Stimulated activated CD8-positive, alpha-beta memory T cell treated with anti-CD3 and anti-CD28 coated beads, Interleukin-12 subunit alpha, Interleukin-12 subunit beta, amount 100 ng/mL, for 24 hours (primary cell): Measurements from ENCODE around the gene GJC1.
"Not testable (repeated sequence)": the region's sequence is repeated elsewhere in the genome, so short reads cannot be mapped to it uniquely, and the experiment has no call there.

Experiments
- DNase-seq: peaks from one replicate; pipeline ENCODE4 v3.0.0-alpha.2; 2020; ENCODE audit errors: extremely low read depth

Gene GJC1

DNA sequence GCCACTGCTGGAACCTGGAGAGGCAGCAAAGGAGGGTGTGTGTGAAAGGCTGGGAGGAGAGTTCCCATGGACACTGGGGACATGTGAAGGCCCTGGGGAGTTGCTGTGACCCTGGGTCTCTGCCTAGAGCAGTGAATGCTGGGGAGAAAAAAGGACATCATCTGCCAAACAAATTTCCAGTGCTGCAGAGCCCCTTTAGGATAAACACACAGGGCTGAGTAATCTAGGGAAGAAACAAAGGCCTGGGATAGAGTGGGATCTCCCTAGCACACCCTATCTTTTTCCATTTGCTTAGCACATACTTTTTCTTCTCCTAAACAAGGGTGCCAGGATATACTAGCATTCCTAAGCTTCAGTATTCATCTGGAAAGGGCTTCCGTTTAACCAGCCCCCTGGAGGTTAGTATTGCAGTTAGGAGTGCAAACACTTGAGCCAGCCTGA, 14.3 kb upstream of the GJC1 start:
- DNase-seq = no peak

GRCh38 chr17:44842748-44843147, 12.7 kb upstream of the GJC1 start:
- no peak for DNase-seq

GRCh38 chr17:44840936-44841335, 10.8 kb upstream of the GJC1 start:
- no peak for DNase-seq

GRCh38 chr17:44840274-44840673, 10.2 kb upstream of the GJC1 start:
- DNase-seq = no peak

DNA sequence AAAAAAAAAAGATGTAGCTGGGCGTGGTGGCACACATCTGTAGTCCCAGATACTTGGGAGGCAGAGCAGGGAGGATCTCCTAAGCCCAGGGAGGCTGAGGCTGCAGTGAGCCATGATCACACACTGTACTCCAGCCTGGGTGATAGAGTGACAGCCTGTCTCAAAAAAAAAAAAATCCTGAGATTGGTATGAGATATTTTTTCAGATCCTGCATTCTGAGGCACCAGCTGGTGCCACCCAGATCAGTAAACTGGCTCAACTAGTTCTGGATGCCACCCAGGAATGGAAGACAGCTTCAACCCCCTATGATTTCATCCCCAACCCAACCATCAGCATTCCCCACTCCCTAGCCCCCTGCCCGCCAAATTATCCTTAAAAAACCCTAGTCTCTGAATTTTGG, 7.1 kb upstream of the GJC1 start:
- DNase-seq = no peak

DNA sequence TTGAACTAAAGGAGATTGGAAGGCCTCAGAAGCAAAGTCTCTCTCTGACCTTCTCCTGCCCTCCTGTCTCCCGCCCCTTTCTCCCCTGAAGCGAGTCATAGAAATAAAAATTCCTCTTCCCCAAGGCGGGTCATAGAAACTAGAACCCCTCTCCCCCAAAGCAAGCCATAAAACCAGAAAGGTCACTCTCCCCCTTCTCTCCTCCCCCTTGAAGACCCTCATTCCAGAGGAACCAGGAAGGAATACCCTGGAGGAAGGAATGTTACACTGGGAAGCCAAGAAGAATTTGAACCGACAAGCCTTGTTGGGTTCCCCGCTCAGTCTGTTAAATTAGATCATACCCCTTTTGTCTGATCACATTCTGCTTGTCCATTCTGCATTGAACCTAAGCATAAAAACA, 2.7 kb upstream of the GJC1 start:
- DNase-seq = no peak

DNA sequence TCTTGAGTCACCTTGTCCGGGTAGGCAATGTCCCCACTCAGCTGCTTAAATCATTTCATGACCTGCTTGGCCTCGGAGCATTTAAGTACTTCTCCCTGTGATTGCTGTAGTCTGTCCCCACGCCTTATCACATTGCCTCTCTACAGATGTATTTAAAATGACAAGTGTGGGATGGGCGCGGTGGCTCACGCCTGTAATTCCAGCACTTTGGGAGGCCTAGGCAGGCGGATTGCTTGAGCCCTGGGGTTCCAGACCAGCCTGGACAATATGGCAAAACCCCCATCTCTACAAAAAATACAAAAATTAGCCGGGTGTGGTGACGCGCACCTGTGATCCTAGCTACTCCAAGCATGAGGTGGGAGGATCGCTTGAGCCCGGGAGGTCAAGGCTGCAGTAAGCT, 1.3 kb upstream of the GJC1 start:
- no peak for DNase-seq

GRCh38 chr17:44830359-44831288, 537 bp upstream of the GJC1 start:
- no peak for DNase-seq

GRCh38 chr17:44828919-44829522, 1.1 kb downstream of the GJC1 start:
- no peak for DNase-seq

GRCh38 chr17:44827863-44828262, 2.2 kb downstream of the GJC1 start:
- DNase-seq = no peak

DNA sequence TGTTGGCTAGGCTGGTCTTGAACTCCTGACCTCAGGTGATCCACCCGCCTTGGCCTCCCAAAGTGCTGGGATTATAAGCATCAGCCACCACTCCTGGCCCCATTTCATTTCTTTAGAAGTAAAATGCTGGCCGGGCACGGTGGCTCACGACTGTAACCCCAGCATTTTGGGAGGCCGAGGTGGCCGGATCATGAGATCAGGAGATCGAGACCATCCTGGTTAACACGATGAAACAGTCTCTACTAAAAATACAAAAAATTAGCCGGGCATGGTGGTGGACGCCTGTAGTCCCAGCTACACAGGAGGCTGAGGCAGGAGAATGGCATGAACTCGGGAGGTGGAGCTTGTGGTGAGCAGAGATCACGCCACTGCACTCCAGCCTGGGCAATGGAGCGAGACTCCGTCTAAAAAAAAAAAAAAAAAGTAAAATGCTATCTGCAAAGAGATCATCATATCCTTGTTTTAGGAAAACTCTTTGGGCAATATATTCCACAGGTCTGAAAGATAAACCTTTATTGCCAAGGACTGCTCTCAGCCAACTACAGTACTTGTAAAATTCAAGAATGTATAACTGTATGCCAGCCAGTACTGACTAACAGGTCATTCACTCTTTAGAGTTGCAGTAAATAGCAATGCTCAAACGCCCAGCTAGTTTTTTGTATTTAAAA, 3.8 kb downstream of the GJC1 start:
- DNase-seq = no peak

GRCh38 chr17:44825236-44825635, 4.9 kb downstream of the GJC1 start:
- not testable (repeated sequence) for DNase-seq

DNA sequence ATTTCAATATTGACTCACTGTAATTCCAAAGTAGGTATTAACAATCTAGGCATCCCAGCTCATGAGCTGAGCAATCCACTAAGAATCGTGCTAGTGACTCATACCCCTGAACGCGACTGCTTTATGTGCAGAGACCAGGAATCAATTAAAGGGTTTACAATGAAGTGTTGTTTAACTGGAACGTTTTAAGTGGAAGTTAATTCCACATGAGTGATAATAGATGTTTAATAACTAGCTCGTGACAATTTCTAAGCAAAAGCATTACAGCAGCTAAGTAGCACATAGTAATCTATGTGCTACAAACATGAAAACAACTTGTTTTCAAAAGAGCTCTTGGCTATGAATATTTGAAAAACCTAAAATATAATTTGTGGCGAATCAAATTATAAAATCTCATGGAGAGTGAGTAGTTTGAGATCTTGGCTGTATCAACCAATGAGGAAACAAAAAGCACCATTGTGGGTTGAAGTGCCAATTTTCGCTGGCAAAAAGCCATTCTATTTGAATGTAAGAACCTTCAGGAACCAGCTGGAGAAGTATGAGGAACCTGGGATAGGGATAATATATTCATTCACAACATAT, 9.4 kb downstream of the GJC1 start:
- no peak for DNase-seq

GRCh38 chr17:44818508-44818907, 11.6 kb downstream of the GJC1 start:
- not testable (repeated sequence) for DNase-seq

GRCh38 chr17:44812263-44812662, 17.8 kb downstream of the GJC1 start:
- no peak for DNase-seq

- DNase-seq = not testable (repeated sequence)
Observed at GRCh38 chr17:44808656-44809388, 21.3 kb downstream of the GJC1 start.

DNA sequence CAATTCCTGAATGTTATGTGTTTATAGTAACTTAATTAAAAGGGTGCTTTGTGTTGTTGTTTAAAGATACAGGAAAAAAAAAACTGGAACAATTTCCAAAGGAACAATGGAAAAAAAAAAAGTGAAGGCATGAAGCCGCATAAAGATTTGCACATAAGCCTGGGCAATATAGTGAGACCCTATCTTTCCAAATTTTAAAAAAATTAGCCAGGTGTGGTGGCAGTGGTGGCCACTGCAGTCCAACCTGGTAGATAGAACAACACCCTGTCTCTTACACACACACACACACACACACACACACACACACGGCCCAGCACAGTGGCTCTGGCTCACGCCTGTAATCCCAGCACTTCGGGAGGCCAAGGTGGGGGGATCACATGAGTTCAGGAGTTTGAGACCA, 21.9 kb downstream of the GJC1 start:
- no peak for DNase-seq

DNA sequence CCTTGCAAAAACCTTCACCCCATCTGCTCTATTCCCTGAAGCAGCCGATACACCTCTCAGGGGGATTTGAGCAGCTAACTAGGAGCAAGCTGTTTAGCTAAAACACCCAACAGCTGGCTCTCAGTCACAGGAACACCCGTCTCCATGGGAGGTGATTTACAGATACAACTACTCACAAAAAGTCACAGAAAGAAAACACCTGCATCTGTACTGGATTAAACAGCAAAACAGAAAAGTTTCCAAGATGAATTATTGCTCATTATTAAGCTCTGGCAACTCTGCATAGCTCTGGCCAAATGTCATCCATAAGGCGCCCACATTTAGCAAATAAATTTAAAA, 22.3 kb downstream of the GJC1 start:
- DNase-seq = no peak

GRCh38 chr17:44807093-44807816, 22.8 kb downstream of the GJC1 start:
- no peak for DNase-seq

DNA sequence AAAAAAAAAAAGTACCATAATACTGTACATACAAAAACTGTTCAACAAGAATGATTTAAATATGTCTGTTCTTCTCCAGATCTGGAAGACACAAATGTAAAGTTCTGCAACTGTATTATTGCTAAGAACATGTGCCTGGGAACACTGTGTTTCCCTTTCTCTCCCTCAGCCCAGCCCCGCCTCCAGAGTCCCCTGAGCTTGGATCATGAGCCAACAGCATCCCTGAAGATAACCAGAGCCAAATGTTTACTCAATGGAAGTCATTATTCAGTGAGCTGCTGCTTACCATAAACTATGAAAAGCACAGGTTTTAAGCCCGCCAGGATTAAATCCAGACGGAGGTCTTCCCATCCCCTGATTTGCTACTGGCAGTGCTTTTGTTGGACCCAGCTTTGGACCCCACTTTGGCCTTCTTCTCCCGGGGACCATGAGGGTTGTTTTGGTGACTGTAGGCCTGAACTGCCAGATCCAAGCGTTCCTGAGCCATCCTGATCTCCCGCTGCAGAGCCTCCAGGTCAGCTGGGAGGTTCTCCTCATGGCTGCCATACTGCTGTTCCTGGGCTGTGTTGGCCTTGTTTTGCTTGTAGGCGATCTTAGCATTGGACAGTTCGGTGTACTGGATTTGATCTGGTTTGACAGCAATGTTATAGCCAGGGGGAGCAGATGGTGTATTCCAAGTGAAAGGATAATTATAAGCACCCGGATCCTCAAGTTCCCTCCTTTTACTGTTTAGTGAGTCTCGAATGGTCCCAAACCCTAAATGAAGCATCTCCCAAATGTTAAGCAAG, 25.6 kb downstream of the GJC1 start:
- DNase-seq = no peak
